MM.1S (cell line): Measurements from ENCODE around the gene EGFL8.

Experiments
- EZH2 ChIP-seq: fragments of 300-600 bp; sonication (generic); optimal IDR thresholded peaks from 2 replicates; pipeline ENCODE3; 2017; ENCODE audit warnings: low read depth, mild to moderate bottlenecking, antibody characterized with exemption, low read length, mixed read lengths
- EZH2phosphoT487 ChIP-seq: fragments of 300-600 bp; sonication (generic); IDR thresholded peaks from 2 replicates; pipeline ENCODE4 v1.6.1; 2018; ENCODE audit warnings: antibody characterized with exemption, low read length
- TF ChIP-seq, protein P1 (sequence below): fragments of 300-600 bp; sonication (generic); IDR thresholded peaks from 2 replicates; pipeline ENCODE4 v1.5.1; 2016; ENCODE audit warnings: antibody characterized with exemption, low read length, mixed read lengths

DNA sequence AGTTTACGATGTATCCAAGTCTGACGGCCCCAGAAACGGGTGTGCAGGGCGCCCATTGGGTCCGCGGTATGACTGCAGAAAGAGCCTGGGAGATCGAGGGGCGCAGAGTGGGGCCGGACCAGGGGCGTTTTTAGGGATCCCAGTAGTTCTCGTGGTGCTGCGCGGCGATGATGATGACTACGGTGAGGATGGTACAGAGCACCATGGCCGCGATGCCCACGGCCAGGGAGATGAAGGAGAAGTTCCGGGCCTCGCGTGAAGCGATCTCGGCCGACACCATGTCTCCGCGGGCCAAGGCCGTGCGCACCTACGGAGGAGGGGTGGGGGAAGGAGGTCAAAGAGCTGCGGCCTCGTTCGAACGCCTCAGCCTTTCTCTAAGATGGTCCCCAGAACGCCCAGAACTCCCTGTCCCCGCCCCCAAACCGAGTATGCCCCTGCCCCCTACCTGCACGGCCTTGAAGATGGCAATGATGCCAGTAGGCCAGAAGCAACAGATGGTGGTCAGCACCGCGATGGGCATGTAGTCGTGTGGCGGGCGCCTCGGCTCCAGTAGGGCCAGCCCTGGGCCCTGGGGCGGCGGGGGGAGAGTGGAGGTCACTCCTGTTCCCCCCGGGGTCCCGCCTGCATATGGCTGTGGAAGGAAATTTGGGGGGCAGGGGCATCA is 15.2 kb upstream of the EGFL8 start:
- TF ChIP-seq, protein P1, sequence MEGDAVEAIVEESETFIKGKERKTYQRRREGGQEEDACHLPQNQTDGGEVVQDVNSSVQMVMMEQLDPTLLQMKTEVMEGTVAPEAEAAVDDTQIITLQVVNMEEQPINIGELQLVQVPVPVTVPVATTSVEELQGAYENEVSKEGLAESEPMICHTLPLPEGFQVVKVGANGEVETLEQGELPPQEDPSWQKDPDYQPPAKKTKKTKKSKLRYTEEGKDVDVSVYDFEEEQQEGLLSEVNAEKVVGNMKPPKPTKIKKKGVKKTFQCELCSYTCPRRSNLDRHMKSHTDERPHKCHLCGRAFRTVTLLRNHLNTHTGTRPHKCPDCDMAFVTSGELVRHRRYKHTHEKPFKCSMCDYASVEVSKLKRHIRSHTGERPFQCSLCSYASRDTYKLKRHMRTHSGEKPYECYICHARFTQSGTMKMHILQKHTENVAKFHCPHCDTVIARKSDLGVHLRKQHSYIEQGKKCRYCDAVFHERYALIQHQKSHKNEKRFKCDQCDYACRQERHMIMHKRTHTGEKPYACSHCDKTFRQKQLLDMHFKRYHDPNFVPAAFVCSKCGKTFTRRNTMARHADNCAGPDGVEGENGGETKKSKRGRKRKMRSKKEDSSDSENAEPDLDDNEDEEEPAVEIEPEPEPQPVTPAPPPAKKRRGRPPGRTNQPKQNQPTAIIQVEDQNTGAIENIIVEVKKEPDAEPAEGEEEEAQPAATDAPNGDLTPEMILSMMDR: no peak
- TF ChIP-seq EZH2: no peak
- TF ChIP-seq EZH2phosphoT487: no peak
